ENCODE results near the gene NECAB3. TPM values are rescaled to one million over a fixed set of nuclear protein-coding genes. Genes with fewer than 3 reads are reported as not detected.

NECAB3 gene
- total and polyA plus RNA-seq, 2 of the 13 experiments (the other 11 are each of a cell fraction or from before 2014, with no cell fraction given), result 61.5 to 65.5 TPM

- no peak for TF ChIP-seq BCL3 (CRISPR knock-in tag; IDR thresholded peaks at IDR 0.05)
- no peak for TF ChIP-seq ZNF205 (CRISPR knock-in tag; IDR thresholded peaks at IDR 0.05)
- TF ChIP-seq BATF2 (CRISPR knock-in tag; IDR thresholded peaks at IDR 0.05), result no peak
- no peak for TF ChIP-seq ZNF598 (CRISPR knock-in tag; IDR thresholded peaks at IDR 0.05; ENCODE audit: borderline replicate concordance)
- peak; percentile 48; the same call in 1 of the 2 replicates for TF ChIP-seq ZNF510 (CRISPR knock-in tag; IDR thresholded peaks at IDR 0.05; ENCODE audit: low read depth)
- TF ChIP-seq ZNF17 (CRISPR knock-in tag; IDR thresholded peaks at IDR 0.05), result no peak
- TF ChIP-seq ZMYM2 (CRISPR knock-in tag; IDR thresholded peaks at IDR 0.05), result 0 out of 2 replicates have a peak, but pooled peaks have one; percentile 23
- TF ChIP-seq ZC3H13 (CRISPR knock-in tag; IDR thresholded peaks at IDR 0.05), result no peak
- TF ChIP-seq ZNF432 (CRISPR knock-in tag; IDR thresholded peaks at IDR 0.05; ENCODE audit: borderline replicate concordance), result 0 out of 2 replicates have a peak, but pooled peaks have one; percentile 19
- TF ChIP-seq, protein P1, sequence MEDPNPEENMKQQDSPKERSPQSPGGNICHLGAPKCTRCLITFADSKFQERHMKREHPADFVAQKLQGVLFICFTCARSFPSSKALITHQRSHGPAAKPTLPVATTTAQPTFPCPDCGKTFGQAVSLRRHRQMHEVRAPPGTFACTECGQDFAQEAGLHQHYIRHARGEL (CRISPR knock-in tag; IDR thresholded peaks at IDR 0.05), result no peak
- TF ChIP-seq ZNF629 (CRISPR knock-in tag; conservative IDR thresholded peaks at IDR 0.05), result peak; percentile 86; the same call in 1 of the 2 replicates
- TF ChIP-seq, protein P2, sequence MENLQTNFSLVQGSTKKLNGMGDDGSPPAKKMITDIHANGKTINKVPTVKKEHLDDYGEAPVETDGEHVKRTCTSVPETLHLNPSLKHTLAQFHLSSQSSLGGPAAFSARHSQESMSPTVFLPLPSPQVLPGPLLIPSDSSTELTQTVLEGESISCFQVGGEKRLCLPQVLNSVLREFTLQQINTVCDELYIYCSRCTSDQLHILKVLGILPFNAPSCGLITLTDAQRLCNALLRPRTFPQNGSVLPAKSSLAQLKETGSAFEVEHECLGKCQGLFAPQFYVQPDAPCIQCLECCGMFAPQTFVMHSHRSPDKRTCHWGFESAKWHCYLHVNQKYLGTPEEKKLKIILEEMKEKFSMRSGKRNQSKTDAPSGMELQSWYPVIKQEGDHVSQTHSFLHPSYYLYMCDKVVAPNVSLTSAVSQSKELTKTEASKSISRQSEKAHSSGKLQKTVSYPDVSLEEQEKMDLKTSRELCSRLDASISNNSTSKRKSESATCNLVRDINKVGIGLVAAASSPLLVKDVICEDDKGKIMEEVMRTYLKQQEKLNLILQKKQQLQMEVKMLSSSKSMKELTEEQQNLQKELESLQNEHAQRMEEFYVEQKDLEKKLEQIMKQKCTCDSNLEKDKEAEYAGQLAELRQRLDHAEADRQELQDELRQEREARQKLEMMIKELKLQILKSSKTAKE (CRISPR knock-in tag; IDR thresholded peaks at IDR 0.05; ENCODE audit: borderline replicate concordance), result 0 out of 2 replicates have a peak, but pooled peaks have one; percentile 17
- TF ChIP-seq, protein P3, sequence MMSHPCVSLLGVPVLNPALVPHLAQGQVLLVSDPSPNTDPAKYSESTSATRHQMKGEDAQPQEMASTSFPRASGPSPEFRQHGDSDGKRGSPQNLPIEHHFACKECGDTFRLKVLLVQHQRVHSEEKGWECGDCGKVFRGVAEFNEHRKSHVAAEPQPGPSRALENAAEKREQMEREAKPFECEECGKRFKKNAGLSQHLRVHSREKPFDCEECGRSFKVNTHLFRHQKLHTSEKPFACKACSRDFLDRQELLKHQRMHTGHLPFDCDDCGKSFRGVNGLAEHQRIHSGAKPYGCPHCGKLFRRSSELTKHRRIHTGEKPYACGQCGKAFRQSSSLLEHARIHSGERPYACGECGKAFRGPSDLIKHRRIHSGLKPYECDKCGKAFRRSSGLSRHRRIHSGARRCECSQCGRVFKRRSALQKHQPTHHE (CRISPR knock-in tag; IDR thresholded peaks at IDR 0.05; ENCODE audit: borderline replicate concordance), result no peak
- no peak for TF ChIP-seq CEBPB (IDR thresholded peaks at IDR 0.05; ENCODE audit: borderline replicate concordance, low read depth, low read length)
- no peak for TF ChIP-seq ZNF616 (CRISPR knock-in tag; IDR thresholded peaks at IDR 0.05; ENCODE audit: low read depth)
- TF ChIP-seq ZSCAN31 (CRISPR knock-in tag; IDR thresholded peaks at IDR 0.05; ENCODE audit: low read depth), result no peak
- no peak for TF ChIP-seq ZNF782 (CRISPR knock-in tag; IDR thresholded peaks at IDR 0.05; ENCODE audit: borderline replicate concordance)
- no peak for TF ChIP-seq ZSCAN21 (CRISPR knock-in tag; IDR thresholded peaks at IDR 0.05; ENCODE audit: borderline replicate concordance)
- no peak for TF ChIP-seq MIXL1 (CRISPR knock-in tag; IDR thresholded peaks at IDR 0.05)
- TF ChIP-seq ZBTB21 (CRISPR knock-in tag; IDR thresholded peaks at IDR 0.05), result no peak
- 0 out of 2 replicates have a peak, but pooled peaks have one; percentile 36 for TF ChIP-seq ARID2 (CRISPR knock-in tag; IDR thresholded peaks at IDR 0.05; ENCODE audit: borderline replicate concordance)
- TF ChIP-seq GZF1 (CRISPR knock-in tag; IDR thresholded peaks at IDR 0.05), result no peak
- TF ChIP-seq ZMAT5 (CRISPR knock-in tag; IDR thresholded peaks at IDR 0.05; ENCODE audit: borderline replicate concordance, low read depth), result no peak
- no peak for TF ChIP-seq ZBTB42 (CRISPR knock-in tag; IDR thresholded peaks at IDR 0.05)
Measured at GRCh38 chr20:33684533-33685327, 10.5 kb upstream of the NECAB3 start (continued).
